Mesangial cell (primary cell): ENCODE data around the gene WDR81. TPM values are rescaled to one million over a fixed set of nuclear protein-coding genes. Genes with fewer than 3 reads are reported as not detected.

Source experiments
- total RNA-seq: library from RNA; depleted of rRNA; stranded (reverse); fragments of >200 nt; gene quantifications from 2 replicates; pipeline ENCODE4 v1.2.3, GENCODE V29; 2015

Gene WDR81
- 29.2 and 60.6 TPM in 2 replicates for total RNA-seq

DNA sequence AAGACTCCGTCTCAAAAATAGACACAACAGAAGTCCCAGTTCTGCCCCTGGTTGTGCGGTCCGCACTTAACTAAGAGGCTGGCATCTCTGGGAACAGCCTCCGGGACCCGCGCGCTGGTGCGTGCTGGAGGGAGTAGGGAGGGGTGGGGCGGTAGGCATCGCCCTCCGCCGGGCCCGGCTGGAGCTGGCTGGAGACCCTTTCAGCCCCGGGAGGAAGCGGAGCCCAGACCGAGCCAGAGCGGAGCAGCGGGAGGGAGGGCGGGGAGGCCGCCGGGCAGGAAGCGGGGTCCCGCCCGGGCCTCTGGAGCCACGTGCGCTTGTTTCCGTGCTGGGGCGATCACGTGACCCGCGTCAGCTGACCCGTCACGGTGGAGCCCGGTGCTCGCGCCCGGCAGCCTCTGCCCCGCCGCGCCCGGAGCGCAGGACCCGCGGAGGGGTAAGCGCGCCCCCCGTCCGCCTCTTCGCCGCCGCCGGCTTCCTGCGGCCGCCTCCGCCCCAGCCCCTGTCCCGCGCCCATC lies at the start of gene WDR81:
Gene WDR81, plus strand, starts transcription at position 354 of the 518 bp plus-strand sequence. CDS start 256 bp downstream, outside the sequence.

GRCh38 chr17:1684378-1685189 lies 39.9 kb upstream of the WDR81 start, which contains the start of gene PRPF8:
PRPF8 (minus strand) TSS chr17:1684867; CDS start chr17:1684571, 296 bp downstream.

DNA sequence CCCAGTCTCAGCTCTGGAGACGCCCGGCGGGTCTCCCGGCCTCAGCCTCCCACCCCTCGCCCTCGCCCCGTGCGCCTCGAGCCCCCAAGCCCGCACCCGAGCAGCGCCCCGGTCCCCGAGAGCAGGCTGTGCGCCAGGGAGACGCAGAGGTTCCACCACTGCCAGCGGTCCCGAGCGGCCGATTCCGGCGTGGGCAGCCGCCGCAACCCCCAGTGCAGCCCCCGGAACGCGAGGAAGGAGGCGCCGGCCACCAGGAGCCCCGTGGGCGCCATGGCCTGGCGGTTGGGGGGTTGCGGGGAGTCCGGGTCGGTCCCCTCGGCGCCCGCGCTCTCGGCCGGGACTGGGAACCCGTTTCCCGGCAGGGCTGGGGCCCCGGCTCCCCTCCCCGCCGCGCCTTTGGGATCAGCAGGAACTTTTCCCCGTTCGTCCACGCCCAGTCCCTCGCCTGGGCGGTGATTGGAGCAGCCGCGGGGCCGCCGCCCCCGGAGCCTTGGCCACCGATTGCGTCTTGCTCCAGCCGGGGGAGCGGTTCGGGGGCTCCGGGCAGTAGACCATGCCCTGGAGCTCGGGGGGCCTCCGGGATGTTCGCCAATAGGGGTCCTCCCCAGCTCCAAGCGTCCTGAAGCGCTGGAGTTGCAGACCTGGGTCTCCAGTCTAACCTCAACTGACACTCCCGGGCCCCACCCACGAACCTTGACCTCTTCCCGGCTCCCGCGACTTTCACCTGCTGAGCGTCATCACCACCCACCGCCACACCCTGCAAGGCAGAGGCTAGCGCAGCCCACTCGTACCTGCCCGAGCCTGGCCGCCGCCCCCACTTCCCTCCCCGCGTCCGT lies 14.3 kb upstream of the WDR81 start, which contains the start of gene TLCD2:
Gene TLCD2, minus strand, starts transcription at position 407 of the 836 bp plus-strand sequence. Its CDS starts 135 bp downstream, at position 272.

GRCh38 chr17:1742371-1743087 lies 18.0 kb downstream of the WDR81 start, which contains the start of gene SERPINF2:
SERPINF2 (plus strand) TSS chr17:1742871; CDS start chr17:1744996, 2,125 bp downstream.

Other genes starting within 250 kb of the WDR81 start
- gene MYO1C, start 232.0 kb upstream of the WDR81 start, total RNA-seq: 139 and 153 TPM in 2 replicates
- gene INPP5K, start 208.1 kb upstream of the WDR81 start, total RNA-seq: 49.7 and 51.0 TPM in 2 replicates
- gene PITPNA, start 161.9 kb upstream of the WDR81 start, total RNA-seq: 33.9 and 36.4 TPM in 2 replicates
- 7.3 and 17.2 TPM in 2 replicates for gene SLC43A2, start 95.9 kb upstream of the WDR81 start, total RNA-seq
- gene SCARF1, start 79.0 kb upstream of the WDR81 start, total RNA-seq: 2.7 and 13.0 TPM in 2 replicates
- gene RILP, start 74.8 kb upstream of the WDR81 start, total RNA-seq: 10.8 and 13.9 TPM in 2 replicates
- 187 and 236 TPM in 2 replicates for gene PRPF8, start 39.8 kb upstream of the WDR81 start, total RNA-seq
- 1.3 and 4.6 TPM in 2 replicates for gene TLCD2, start 14.3 kb upstream of the WDR81 start, total RNA-seq
- 0.49 and 48.9 TPM in 2 replicates for gene SERPINF2, start 18.2 kb downstream of the WDR81 start, total RNA-seq
- 8.6 and 131 TPM in 2 replicates for gene SERPINF1, start 37.4 kb downstream of the WDR81 start, total RNA-seq
- gene SMYD4, start 105.2 kb downstream of the WDR81 start, total RNA-seq: 6.3 and 6.5 TPM in 2 replicates
- 21.7 and 41.1 TPM in 2 replicates for gene RPA1, start 105.3 kb downstream of the WDR81 start, total RNA-seq